Right lobe of liver (tissue), 4 donors: ENCODE data around the gene TIGD4.

Source experiments
- POLR2A ChIP-seq: fragments of 450-650 bp; IDR thresholded peaks from one replicate; pipeline ENCODE4 v1.6.1; 2017; ENCODE audit warnings: antibody characterized with exemption, mild to moderate bottlenecking
- TF ChIP-seq, protein P1 (sequence below), 4 donors: fragments of 200-600 bp in 3 of 4; fragments of 450-650 bp in 1 of 4; IDR thresholded peaks; one replicate each; pipeline versions ENCODE4 v1.5.1 to v1.8.0; 2016 to 2022; ENCODE audit warnings: antibody characterized with exemption in 4 of 4, mild to moderate bottlenecking in 2 of 4
- donor health status: DM: no; HTN: no; CAD: no.
- donor health status: DM: no; HTN: no; CAD: no.
- donor health status: DM: no; HTN: yes; CAD: no.

DNA sequence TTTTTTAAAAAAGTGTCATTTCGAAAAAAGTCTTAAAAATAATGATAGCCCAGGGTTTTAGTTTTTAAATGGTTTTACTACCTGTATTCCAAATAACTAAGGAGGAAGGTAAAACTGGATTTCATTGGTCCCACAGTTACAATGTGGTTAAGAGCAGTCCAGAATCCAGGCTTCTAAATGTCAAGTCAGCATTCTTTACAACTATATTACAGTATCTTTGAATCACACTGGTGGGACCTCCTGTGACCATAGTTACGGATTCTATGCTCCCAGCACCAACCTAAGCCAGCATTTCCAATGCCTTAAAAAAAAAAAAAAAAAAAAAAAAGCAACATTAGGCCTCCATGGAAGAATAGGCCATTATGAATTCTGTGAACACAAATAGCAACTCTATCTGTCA, 6.2 kb downstream of the TIGD4 start:
- TF ChIP-seq, protein P1, sequence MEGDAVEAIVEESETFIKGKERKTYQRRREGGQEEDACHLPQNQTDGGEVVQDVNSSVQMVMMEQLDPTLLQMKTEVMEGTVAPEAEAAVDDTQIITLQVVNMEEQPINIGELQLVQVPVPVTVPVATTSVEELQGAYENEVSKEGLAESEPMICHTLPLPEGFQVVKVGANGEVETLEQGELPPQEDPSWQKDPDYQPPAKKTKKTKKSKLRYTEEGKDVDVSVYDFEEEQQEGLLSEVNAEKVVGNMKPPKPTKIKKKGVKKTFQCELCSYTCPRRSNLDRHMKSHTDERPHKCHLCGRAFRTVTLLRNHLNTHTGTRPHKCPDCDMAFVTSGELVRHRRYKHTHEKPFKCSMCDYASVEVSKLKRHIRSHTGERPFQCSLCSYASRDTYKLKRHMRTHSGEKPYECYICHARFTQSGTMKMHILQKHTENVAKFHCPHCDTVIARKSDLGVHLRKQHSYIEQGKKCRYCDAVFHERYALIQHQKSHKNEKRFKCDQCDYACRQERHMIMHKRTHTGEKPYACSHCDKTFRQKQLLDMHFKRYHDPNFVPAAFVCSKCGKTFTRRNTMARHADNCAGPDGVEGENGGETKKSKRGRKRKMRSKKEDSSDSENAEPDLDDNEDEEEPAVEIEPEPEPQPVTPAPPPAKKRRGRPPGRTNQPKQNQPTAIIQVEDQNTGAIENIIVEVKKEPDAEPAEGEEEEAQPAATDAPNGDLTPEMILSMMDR (IDR thresholded peaks at IDR 0.05), result no peak
- no peak for TF ChIP-seq POLR2A
